GM18867 (cell line): ENCODE measurements around the gene TCEA3.

Experiments
- ATAC-seq: cut with Tn5 transposase; IDR thresholded peaks from one replicate; pipeline ENCODE4 v1.9.1; 2021; ENCODE audit warnings: mild to moderate bottlenecking, moderate library complexity; ENCODE audit not compliant: unreplicated experiment

TCEA3 gene

GRCh38 chr1:23422241-23422877 is 2.2 kb downstream of the TCEA3 start:
- no peak for ATAC-seq

GRCh38 chr1:23421753-23422240 is 2.8 kb downstream of the TCEA3 start:
- no peak for ATAC-seq

- no peak for ATAC-seq
Measured at GRCh38 chr1:23421343-23421742, 3.2 kb downstream of the TCEA3 start.

- no peak for ATAC-seq
Measured at GRCh38 chr1:23420778-23421177, 3.8 kb downstream of the TCEA3 start.

GRCh38 chr1:23419180-23419579 is 5.4 kb downstream of the TCEA3 start:
- no peak for ATAC-seq

GRCh38 chr1:23417570-23417969 is 7.0 kb downstream of the TCEA3 start:
- no peak for ATAC-seq

- no peak for ATAC-seq
Measured at GRCh38 chr1:23416964-23417363, 7.6 kb downstream of the TCEA3 start.

- no peak for ATAC-seq
Measured at GRCh38 chr1:23408797-23409290, 15.7 kb downstream of the TCEA3 start.

GRCh38 chr1:23407016-23407630 is 17.4 kb downstream of the TCEA3 start:
- no peak for ATAC-seq

- no peak for ATAC-seq
Measured at GRCh38 chr1:23405946-23406345, 18.6 kb downstream of the TCEA3 start.

GRCh38 chr1:23403735-23404486 is 20.6 kb downstream of the TCEA3 start:
- ATAC-seq, result peak; percentile 48

GRCh38 chr1:23403355-23403734 is 21.2 kb downstream of the TCEA3 start:
- ATAC-seq, result no peak

GRCh38 chr1:23403038-23403336 is 21.6 kb downstream of the TCEA3 start:
- ATAC-seq, result no peak

- no peak for ATAC-seq
Measured at GRCh38 chr1:23402286-23403037, 22.1 kb downstream of the TCEA3 start.

- ATAC-seq, result no peak
Measured at GRCh38 chr1:23401313-23401712, 23.2 kb downstream of the TCEA3 start.

GRCh38 chr1:23400324-23401114 is 24.0 kb downstream of the TCEA3 start:
- ATAC-seq, result no peak

GRCh38 chr1:23399229-23399628 is 25.3 kb downstream of the TCEA3 start:
- no peak for ATAC-seq

- ATAC-seq, result no peak
Measured at GRCh38 chr1:23397908-23398307, 26.6 kb downstream of the TCEA3 start.

GRCh38 chr1:23396380-23396779 is 28.2 kb downstream of the TCEA3 start:
- no peak for ATAC-seq

GRCh38 chr1:23395849-23396248 is 28.7 kb downstream of the TCEA3 start:
- ATAC-seq, result no peak
